SK-N-SH (cell line): ENCODE results near the gene NFILZ. TPM values are rescaled to one million over a fixed set of nuclear protein-coding genes. Genes with fewer than 3 reads are reported as not detected.

Experiments used
- CTCF ChIA-PET: fragments of 300-600, 350-600 bp; formaldehyde crosslinking; extraction: SDS; loops from one replicate; lab custom pipeline; 2021; lab: Yijun Ruan, JAX
- POLR2A ChIA-PET: fragments of 350-600 bp; sonication (Branson Sonifier 250); formaldehyde crosslinking; extraction: SDS; loops from one replicate; lab custom pipeline; 2020; ENCODE audit warnings: antibody characterized with exemption, inconsistent platforms; lab: Yijun Ruan, JAX
- DNase-seq: peaks from one replicate; pipeline ENCODE4 v3.0.0; 2012
- H2AFZ ChIP-seq: fragments of 200-600 bp; sonication (generic); 2 replicates; pipeline ENCODE4 v1.8.1; 2016; ENCODE audit warnings: antibody characterized with exemption, mild to moderate bottlenecking, low read depth
- H3F3A ChIP-seq: fragments of 200-600 bp; sonication (generic); replicated peaks from 2 replicates; pipeline ENCODE3; 2016; ENCODE audit warnings: antibody characterized with exemption, mild to moderate bottlenecking; ENCODE audit not compliant: insufficient read depth
- H3K27ac ChIP-seq, 2 experiments: fragments of 200-500 bp in 1 of 2; fragments of 200-600 bp in 1 of 2; sonication (Bioruptor generic) in 1 of 2; sonication (generic), shearing (Covaris generic) in 1 of 2; 2 replicates each; pipeline versions ENCODE4 v1.5.1 to v1.6.1; 2014 to 2016; ENCODE audit warnings: low read depth in 2 of 2, inconsistent platforms in 1 of 2, low read length in 1 of 2, mild to moderate bottlenecking in 1 of 2, mixed read lengths in 1 of 2
- H3K27me3 ChIP-seq: fragments of 200-600 bp; sonication (generic), shearing (Covaris generic); 2 replicates; pipeline ENCODE4 v1.6.1; 2016; ENCODE audit warnings: mixed run types; ENCODE audit not compliant: insufficient read depth
- H3K36me3 ChIP-seq, 2 experiments: fragments of 200-500 bp in 1 of 2; fragments of 200-600 bp in 1 of 2; sonication (Bioruptor generic) in 1 of 2; sonication (generic) in 1 of 2; replicated peaks in 1 of 2; 2 replicates each; pipeline versions ENCODE3 to v1.5.1; 2014 to 2016; ENCODE audit warnings: low read length in 1 of 2, mild to moderate bottlenecking in 1 of 2; ENCODE audit not compliant: insufficient read depth in 2 of 2, control insufficient read depth in 1 of 2
- H3K4me1 ChIP-seq, 2 experiments: fragments of 200-500 bp in 1 of 2; fragments of 200-600 bp in 1 of 2; sonication (Bioruptor generic) in 1 of 2; sonication (generic), shearing (Covaris generic) in 1 of 2; 2 replicates each; pipeline versions ENCODE4 v1.5.1 to v1.6.1; 2014 to 2016; ENCODE audit warnings: low read depth in 1 of 2, low read length in 1 of 2, mixed run types in 1 of 2; ENCODE audit not compliant: insufficient read depth in 2 of 2, control insufficient read depth in 1 of 2
- H3K4me2 ChIP-seq: fragments of 200-600 bp; sonication (generic), shearing (Covaris generic); 2 replicates; pipeline ENCODE4 v1.6.1; 2017; ENCODE audit warnings: mixed run types
- H3K4me3 ChIP-seq, 2 experiments: fragments of 200-500 bp in 1 of 2; fragments of 200-600 bp in 1 of 2; sonication (Bioruptor generic) in 1 of 2; sonication (generic), shearing (Covaris generic) in 1 of 2; 2 replicates each; pipeline versions ENCODE4 v1.5.1 to v1.8.1; 2014 to 2016; ENCODE audit warnings: low read depth in 2 of 2, inconsistent platforms in 1 of 2, low read length in 1 of 2, mild to moderate bottlenecking in 1 of 2, mixed read lengths in 1 of 2, moderate library complexity in 1 of 2
- H3K79me2 ChIP-seq: fragments of 200-600 bp; sonication (generic); 2 replicates; pipeline ENCODE4 v1.8.1; 2017; ENCODE audit warnings: mild to moderate bottlenecking; ENCODE audit not compliant: insufficient read depth
- H3K9ac ChIP-seq: fragments of 200-600 bp; sonication (generic); 2 replicates; pipeline ENCODE4 v1.6.1; 2017; ENCODE audit warnings: mixed run types
- H3K9me2 ChIP-seq: fragments of 200-600 bp; sonication (generic); 2 replicates; pipeline ENCODE4 v1.6.1; 2017; ENCODE audit warnings: mixed run types
- H3K9me3 ChIP-seq: fragments of 200-600 bp; sonication (generic); 2 replicates; pipeline ENCODE4 v1.6.1; 2017; ENCODE audit warnings: mixed run types, mild to moderate bottlenecking, moderate library complexity
- H4K20me1 ChIP-seq: fragments of 200-600 bp; sonication (generic); 2 replicates; pipeline ENCODE4 v1.6.1; 2017; ENCODE audit warnings: mild to moderate bottlenecking, mixed run types; ENCODE audit not compliant: insufficient read depth
- ELF1 ChIP-seq: IDR thresholded peaks from 2 replicates; pipeline ENCODE4 v1.4.0; 2012
- EP300 ChIP-seq, 2 experiments: IDR thresholded peaks; 2 replicates each; pipeline versions ENCODE4 v1.4.0 to v1.6.1; 2012; ENCODE audit warnings: borderline replicate concordance in 1 of 2, low read depth in 1 of 2, low read length in 1 of 2
- FOXM1 ChIP-seq: IDR thresholded peaks from 2 replicates; pipeline ENCODE4 v1.4.0; 2012; ENCODE audit warnings: low read depth, mild to moderate bottlenecking
- JUND ChIP-seq: IDR thresholded peaks from 2 replicates; pipeline ENCODE4 v1.4.0; 2012
- RAD21 ChIP-seq: IDR thresholded peaks from 2 replicates; pipeline ENCODE4 v1.6.1; 2012; ENCODE audit warnings: mild to moderate bottlenecking, low read length
- RCOR1 ChIP-seq: fragments of 150-350 bp; IDR thresholded peaks from 2 replicates; pipeline ENCODE4 v1.6.1; 2017; ENCODE audit warnings: antibody characterized with exemption, low read length
- RFX5 ChIP-seq: IDR thresholded peaks from 2 replicates; pipeline ENCODE4 v1.6.1; 2012; ENCODE audit warnings: mild to moderate bottlenecking, improper control_type of control experiment, low read length
- RXRA ChIP-seq: IDR thresholded peaks from 2 replicates; pipeline ENCODE4 v1.4.0; 2012; ENCODE audit warnings: low read depth, mild to moderate bottlenecking, borderline replicate concordance
- SMC3 ChIP-seq: IDR thresholded peaks from 2 replicates; pipeline ENCODE4 v1.6.1; 2012; ENCODE audit warnings: low read depth, low read length, improper control_type of control experiment
- TCF12 ChIP-seq: IDR thresholded peaks from 2 replicates; pipeline ENCODE4 v1.4.0; 2012
- YY1 ChIP-seq: IDR thresholded peaks from 2 replicates; pipeline ENCODE4 v1.4.0; 2012; ENCODE audit warnings: low read depth, mild to moderate bottlenecking
- WGBS: methylation state at CpG from one replicate; pipeline ENCODE4 v1.1.6; 2017; ENCODE audit warnings: low lambda C conversion rate; 5-methylcytosine and 5-hydroxymethylcytosine counted together
- polyA plus RNA-seq, 3 experiments: library from polyadenylated mRNA; depleted of rRNA; stranded (reverse); fragments of >200 nt; gene quantifications; 2 replicates each; pipeline ENCODE4 v1.2.3, GENCODE V29; 2012
- TF ChIP-seq, protein P1 (sequence below): fragments of 200-600 bp; sonication (generic); IDR thresholded peaks from 2 replicates; pipeline ENCODE4 v1.6.1; 2017; ENCODE audit warnings: antibody characterized with exemption, mild to moderate bottlenecking, moderate library complexity
- TF ChIP-seq, protein P2 (sequence below): fragments of 150-350 bp; IDR thresholded peaks from 2 replicates; pipeline ENCODE4 v1.6.1; 2016; ENCODE audit warnings: mild to moderate bottlenecking, low read depth, low read length
- TF ChIP-seq, protein P3 (sequence below): IDR thresholded peaks from 2 replicates; pipeline ENCODE4 v1.4.0; 2012; ENCODE audit warnings: low read depth
- TF ChIP-seq, protein P4 (sequence below): fragments of 150-350 bp; IDR thresholded peaks from 2 replicates; pipeline ENCODE4 v1.6.1; 2017; ENCODE audit warnings: antibody characterized with exemption, low read length, low read depth, borderline replicate concordance

The NFILZ gene
- polyA plus RNA-seq, 1 of the 3 experiments (the other 2 are of a cell fraction): not detected

DNA sequence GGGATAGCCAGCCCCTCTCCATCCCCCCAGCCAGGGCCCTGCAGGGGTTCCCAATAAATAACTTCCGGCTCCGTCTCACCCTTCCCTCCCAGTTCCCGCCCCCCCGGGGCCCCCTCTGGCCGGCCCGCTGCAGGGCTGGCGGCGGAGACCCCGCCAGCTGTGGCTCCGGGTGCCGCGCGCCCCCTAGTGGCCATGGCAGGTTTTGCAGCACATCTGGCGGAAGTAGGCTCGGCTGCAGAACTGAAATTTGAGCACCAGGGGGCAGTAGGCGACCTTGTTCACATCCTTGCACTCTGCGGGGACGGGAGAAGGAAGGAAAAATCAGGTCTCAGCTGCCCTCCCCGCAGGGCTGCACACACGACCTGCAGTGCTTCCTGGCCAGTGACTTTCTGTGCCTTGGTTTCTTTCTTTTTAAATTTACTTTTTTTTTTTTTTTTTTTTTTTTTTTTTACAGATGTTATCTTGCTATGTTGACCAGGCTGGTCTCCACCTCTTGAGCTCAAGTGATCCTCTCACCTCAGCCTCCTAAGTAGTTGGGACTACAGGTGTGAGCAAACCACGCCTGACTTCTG lies 49.6 kb upstream of the NFILZ start:
- Histone ChIP-seq H3K27me3 (no peaks in the 10 kb centered on the region), H3K79me2 (no peaks in the 10 kb centered on the region), H3K9me3 (no peaks in the 10 kb centered on the region), H3K36me3 (no peaks in the 10 kb centered on the region), H3K4me2 (no peak overlapping the region), H3K9me2 (no peaks in the 10 kb centered on the region), H4K20me1 (no peaks in the 10 kb centered on the region), H3F3A (peaks cover 10% of the 10 kb centered on the region), H3K4me3 (peak overlapping the region in 1 of 2 experiments; percentile 50; a peak in 1 of 4 replicates), H2AFZ (no peak overlapping the region), H3K27ac (no peak overlapping the region), H3K4me1 (no peaks in the 10 kb centered on the region; a peak in 1 of 4 replicates), H3K9ac (no peak overlapping the region)
- CTCF ChIA-PET: interaction anchor here (0.5 to 6.8 kb wide), 37 partner anchors 11 to 514 kb away, joined by 3 to 152 read pairs (median 5); partner anchors contain the start of gene ZNF414
- WGBS: 4% methylated on average over 8 of the region's 21 CpGs
- POLR2A ChIA-PET: interaction anchor here (0.6 to 0.7 kb wide), 2 partner anchors 43 to 259 kb away, joined by 3 to 4 read pairs; no protein-coding TSS in a partner anchor
- DNase-seq: peak; percentile 90
- TF ChIP-seq RCOR1 (no peak), RAD21 (peak; percentile 78), FOXM1 (no peak), ELF1 (peak; percentile 66), TCF12 (peak; percentile 53; the same call in 1 of the 2 replicates), JUND (no peak), RXRA (no peak), SMC3 (peak; percentile 87)
- TF ChIP-seq, protein P1, sequence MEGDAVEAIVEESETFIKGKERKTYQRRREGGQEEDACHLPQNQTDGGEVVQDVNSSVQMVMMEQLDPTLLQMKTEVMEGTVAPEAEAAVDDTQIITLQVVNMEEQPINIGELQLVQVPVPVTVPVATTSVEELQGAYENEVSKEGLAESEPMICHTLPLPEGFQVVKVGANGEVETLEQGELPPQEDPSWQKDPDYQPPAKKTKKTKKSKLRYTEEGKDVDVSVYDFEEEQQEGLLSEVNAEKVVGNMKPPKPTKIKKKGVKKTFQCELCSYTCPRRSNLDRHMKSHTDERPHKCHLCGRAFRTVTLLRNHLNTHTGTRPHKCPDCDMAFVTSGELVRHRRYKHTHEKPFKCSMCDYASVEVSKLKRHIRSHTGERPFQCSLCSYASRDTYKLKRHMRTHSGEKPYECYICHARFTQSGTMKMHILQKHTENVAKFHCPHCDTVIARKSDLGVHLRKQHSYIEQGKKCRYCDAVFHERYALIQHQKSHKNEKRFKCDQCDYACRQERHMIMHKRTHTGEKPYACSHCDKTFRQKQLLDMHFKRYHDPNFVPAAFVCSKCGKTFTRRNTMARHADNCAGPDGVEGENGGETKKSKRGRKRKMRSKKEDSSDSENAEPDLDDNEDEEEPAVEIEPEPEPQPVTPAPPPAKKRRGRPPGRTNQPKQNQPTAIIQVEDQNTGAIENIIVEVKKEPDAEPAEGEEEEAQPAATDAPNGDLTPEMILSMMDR: peak; percentile 99
- TF ChIP-seq, protein P2, sequence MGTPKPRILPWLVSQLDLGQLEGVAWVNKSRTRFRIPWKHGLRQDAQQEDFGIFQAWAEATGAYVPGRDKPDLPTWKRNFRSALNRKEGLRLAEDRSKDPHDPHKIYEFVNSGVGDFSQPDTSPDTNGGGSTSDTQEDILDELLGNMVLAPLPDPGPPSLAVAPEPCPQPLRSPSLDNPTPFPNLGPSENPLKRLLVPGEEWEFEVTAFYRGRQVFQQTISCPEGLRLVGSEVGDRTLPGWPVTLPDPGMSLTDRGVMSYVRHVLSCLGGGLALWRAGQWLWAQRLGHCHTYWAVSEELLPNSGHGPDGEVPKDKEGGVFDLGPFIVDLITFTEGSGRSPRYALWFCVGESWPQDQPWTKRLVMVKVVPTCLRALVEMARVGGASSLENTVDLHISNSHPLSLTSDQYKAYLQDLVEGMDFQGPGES: no peak
- TF ChIP-seq, protein P3, sequence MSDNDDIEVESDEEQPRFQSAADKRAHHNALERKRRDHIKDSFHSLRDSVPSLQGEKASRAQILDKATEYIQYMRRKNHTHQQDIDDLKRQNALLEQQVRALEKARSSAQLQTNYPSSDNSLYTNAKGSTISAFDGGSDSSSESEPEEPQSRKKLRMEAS: no peak

DNA sequence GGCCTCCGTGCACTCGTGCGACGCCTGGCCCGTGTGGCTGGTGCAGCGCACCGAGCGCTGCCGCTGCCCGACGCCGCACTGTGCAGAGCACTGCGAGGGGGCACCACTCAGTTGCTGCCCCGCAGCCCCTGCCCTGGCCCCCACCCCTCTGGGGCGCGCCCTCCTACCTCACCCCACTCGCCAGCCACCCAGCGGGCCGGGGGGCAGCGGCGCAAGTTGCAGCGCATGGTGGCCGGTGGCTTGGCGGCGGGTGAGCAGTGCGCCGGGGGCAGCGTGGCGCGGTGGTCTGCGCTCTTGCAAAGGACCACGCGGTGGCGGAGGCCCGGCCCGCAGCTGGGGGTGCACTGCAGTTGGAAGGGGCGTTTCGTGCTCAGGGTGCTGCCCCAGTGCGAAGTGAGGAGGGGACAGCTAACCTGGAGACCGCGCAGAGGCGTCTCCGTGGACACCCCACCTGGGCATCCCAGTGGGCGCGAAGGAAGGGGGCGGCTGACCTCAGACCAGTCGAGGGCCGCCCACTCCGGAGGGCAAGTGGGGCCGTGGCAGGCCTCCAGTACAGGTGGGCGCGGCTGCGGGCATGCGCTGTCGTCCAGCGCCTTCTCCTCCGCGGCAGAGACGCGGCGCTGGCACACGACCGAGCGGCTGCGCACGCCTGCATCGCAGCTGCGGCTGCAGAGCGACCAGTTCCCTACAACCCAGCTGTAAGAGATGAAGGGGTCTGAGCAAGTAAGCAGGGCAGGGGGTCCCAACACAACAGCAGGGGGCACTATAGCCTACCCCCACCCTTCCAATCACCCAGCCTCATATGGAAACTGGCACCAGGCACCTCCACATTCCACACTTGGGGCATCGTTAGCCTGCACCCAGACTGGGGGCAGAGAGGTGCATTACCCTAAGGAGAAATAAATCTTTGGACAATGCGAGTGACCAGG lies 45.2 kb upstream of the NFILZ start:
- Histone ChIP-seq H2AFZ (no peak overlapping the region), H3K36me3 (no peaks in the 10 kb centered on the region)

More for the DNA sequence above, 45.2 kb upstream of the NFILZ start:
- ChIA-PET CTCF (interaction anchor here (0.7 to 1.5 kb wide), 2 partner anchors 14 to 1979 kb away, joined by 3 read pairs; no protein-coding TSS in a partner anchor), POLR2A (no interaction called here)
- no peak overlapping the region for H3K4me3 ChIP-seq
- H3F3A ChIP-seq: no peaks in the 10 kb centered on the region
- no peak overlapping the region for H3K9ac ChIP-seq
- no peaks in the 10 kb centered on the region for H3K27me3 ChIP-seq
- TF ChIP-seq, protein P4, sequence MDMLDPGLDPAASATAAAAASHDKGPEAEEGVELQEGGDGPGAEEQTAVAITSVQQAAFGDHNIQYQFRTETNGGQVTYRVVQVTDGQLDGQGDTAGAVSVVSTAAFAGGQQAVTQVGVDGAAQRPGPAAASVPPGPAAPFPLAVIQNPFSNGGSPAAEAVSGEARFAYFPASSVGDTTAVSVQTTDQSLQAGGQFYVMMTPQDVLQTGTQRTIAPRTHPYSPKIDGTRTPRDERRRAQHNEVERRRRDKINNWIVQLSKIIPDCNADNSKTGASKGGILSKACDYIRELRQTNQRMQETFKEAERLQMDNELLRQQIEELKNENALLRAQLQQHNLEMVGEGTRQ: no peak
- no peak for TF ChIP-seq EP300 (IDR thresholded peaks at IDR 0.05; ENCODE audit: borderline replicate concordance in 1 of 2, low read depth in 1 of 2, low read length in 1 of 2)
- TF ChIP-seq RFX5: no peak
- TF ChIP-seq YY1: no peak
- TF ChIP-seq, protein P2: no peak
- no peaks in the 10 kb centered on the region for H3K9me3 ChIP-seq
- WGBS: 92% methylated on average over 14 of the region's 71 CpGs
- H3K4me1 ChIP-seq: no peaks in the 10 kb centered on the region
- no peak overlapping the region for H3K4me2 ChIP-seq
- H3K79me2 ChIP-seq: no peaks in the 10 kb centered on the region
- no peak for DNase-seq
- no peaks in the 10 kb centered on the region for H4K20me1 ChIP-seq
- H3K9me2 ChIP-seq: no peaks in the 10 kb centered on the region
- no peak overlapping the region for H3K27ac ChIP-seq
